GM18517 (cell line): ENCODE measurements around the gene ZNF407.

Source experiments
- ATAC-seq: cut with Tn5 transposase; IDR thresholded peaks from one replicate; pipeline ENCODE4 v1.9.1; 2021; ENCODE audit warnings: mild to moderate bottlenecking, moderate library complexity; ENCODE audit not compliant: unreplicated experiment

Gene ZNF407

DNA sequence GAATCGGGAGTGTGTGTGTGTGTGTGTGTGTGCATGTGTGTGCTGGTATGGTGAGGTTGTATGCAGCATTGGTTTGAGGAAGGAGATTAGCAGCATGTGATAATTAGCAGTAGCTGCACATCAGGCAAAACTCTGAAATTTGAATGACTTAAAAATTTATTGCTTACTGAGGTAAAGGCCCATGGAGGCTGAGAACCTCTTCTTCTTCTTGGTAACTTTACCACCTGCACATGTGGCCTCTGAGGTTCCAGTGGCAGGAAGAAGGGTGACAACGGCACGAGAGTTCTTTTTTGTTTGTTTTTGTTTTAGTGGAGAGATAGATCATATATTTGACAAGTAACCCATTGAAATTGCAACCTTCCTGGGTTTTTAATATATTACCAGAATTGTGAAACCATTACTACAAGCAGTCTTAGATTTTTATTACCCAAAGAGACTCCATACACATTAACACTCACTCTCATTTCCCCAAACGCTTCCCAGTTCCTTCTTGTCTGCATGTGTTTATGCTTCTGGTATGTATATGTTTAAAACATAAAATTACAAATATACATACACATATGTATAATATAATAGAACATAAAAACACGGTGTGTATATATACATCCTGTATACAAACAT, 319.2 kb downstream of the ZNF407 start:
- no peak for ATAC-seq

- no peak for ATAC-seq
Observed at GRCh38 chr18:74918276-74918790, 320.7 kb downstream of the ZNF407 start.

GRCh38 chr18:74921057-74921820, 323.6 kb downstream of the ZNF407 start:
- no peak for ATAC-seq

GRCh38 chr18:74926051-74926450, 328.4 kb downstream of the ZNF407 start:
- no peak for ATAC-seq

DNA sequence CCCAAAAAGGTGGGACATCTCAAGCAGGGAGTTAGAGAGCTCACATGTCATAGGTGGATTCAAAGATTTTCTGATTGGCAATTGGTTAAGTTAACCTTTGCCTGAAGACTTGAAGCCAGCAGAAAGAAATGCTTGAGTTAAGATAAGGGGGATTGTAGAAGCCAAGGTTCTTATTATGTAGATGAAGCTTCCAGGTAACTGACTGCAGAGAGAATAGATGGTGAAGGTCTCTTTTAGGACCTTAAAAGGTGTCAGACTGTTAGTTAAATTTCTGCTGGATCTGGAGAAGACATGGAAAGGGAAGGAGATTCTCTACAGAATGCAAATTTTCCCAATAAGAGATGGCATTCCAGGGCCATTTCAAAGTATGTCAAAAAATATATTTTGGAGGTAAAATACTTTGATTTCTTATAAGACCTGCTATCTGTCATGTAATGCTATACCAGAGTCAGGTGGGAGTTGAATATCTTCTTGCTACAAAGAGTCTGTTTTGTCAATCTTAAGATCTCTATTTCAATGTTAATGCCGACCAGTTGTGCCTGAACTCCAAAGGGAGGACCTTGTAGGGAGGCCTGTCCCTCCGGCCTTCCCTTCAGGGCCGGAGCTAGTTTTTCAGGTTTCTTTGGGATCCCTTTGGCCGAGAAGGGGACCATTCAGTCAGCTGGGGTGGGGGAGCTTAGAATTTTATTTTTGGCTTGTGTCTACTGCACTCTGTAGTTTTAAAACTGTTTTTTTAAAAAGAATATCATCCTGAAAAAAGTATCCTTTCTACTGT, 330.7 kb downstream of the ZNF407 start:
- no peak for ATAC-seq

- no peak for ATAC-seq
Observed at GRCh38 chr18:74929110-74929509, 331.4 kb downstream of the ZNF407 start.

DNA sequence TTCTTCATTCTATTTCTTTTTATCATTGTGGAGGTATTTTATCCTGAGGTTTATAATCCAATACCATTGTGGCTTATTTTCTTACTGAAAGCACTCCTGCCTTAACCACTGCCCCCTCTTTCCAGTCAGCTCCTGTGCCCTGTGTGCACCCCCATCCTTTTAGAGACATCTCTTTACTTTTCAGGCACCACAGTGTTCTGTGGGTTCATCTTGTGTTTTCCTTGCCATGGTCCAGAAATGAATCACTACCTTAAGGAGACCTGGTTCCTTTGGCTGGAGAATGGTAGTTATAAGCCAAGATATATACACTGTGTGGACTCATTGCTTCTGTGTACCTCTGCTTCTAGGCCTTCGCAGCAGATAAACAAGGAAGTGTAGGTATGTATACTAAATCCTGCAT, 332.9 kb downstream of the ZNF407 start:
- ATAC-seq = no peak

DNA sequence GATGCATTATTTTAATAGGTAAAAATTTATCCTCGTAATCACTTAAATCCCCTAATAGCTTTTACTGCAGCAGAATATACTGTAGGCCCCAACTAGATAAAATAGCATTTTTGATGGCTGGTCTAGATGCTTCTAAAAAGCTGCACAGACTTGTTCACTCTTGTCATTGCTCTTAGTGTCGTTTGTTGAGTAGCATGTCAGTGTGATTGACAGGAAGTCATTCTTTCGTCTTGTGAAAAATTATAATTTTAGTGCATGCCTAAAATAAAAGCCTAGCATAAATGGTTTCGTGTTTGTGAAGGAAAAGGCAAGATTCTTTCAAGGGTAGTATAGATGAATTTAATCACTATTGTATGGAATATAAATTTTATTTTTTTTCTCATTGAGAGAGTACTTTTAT, 336.3 kb downstream of the ZNF407 start:
- no peak for ATAC-seq

DNA sequence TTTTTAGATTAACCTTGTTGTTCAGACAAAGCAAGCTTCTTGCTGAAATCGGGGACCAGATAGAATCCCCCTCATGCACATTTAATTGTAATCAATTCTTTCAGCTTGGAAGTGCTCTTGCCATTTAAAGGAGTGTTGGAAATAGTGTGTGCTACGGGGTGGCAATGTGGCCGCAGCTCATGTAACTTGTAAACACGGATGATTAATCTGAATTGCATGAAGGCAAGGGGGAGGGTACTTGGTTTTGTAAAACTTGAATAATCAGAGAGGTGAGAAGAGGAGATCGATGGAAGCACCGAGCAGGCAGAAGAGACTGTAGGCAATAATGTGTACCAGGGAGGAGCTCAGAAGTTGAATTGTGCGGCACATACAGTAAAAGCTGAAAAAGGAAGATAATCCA, 337.8 kb downstream of the ZNF407 start:
- ATAC-seq = no peak

DNA sequence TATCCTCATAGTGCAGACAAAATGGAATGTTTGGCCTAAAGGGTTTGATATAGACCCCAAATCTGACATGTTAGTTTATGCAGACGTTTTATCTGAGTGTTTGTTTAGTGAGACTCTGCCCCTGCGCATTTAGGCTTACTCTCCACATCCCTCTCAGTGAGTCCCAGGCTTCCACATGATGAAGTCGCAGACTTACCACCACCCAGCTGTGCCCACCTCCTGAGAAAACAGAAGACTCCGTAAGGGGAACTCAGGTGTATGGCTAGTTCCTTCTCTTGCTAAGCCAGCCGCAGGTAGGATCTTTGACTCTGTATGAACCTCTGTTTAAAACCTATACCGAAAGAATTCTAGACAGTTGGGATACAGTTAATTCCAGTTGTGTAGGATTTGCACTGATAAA, 338.7 kb downstream of the ZNF407 start:
- no peak for ATAC-seq

- ATAC-seq = no peak
Observed at GRCh38 chr18:74937291-74937690, 339.6 kb downstream of the ZNF407 start.

DNA sequence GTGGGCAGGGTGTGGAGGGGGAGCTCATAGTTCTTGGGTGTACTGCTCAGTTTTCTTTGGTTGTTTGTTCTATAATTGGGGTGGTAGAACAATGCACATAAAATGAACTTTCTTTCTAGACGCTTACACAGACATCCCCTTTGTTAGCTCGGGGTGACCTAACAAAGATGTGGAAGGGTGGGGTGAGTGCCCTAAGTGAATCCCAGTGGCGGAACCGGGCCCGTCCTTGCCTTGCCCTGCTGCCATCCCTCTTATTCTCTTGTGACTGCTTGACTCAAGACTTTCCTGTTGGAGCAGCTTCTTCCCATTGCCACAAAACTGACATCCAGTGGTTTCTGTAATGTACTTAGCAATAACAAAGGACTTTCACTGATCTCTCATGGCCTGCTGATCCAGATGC, 343.2 kb downstream of the ZNF407 start:
- ATAC-seq = no peak

DNA sequence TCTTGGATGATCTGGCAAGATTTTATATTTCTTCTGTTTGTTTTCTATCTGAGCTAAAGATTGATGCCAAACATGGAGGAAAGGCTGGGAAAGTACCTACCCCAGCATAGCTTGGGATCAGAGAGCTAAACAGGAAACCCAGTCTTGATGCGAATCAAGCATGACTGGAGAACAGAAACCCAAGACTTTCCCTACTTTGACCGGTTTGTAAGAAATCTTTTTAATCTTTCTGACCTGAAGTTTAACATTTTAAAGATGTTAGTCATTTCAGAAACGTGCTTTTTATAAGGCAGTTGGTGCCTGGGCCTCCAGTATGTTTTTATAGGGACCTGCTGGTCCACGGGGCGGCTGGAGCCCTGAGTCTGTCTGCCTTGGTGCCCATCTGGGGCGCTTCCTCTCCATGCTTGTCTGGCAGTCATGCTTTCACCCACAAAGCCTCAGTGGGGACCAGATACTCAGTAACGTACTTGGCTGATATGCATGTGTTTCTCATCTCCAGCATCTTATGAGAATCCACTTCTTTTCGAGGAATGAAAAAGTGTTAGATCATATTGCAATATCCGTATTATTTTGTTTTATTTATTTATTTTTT, 344.7 kb downstream of the ZNF407 start:
- ATAC-seq = peak; percentile 76

DNA sequence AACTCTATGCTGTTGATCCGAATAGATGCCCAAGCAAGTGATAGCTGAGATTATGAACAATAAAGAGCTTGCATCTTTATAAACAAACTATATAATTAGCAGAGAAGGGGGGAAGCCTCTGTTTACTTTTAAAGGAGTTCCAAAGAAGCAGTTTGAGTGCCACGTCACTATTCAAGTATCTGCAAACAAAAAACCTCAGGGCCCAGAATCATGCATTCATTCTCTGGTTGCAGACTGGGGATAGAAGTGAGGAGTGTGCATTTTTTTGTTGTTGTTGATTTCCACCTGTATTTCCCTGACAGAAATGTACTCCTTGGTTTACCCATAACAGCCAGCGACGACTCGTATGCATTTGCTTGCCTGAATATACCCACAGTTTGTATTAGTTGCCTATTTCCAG, 347.0 kb downstream of the ZNF407 start:
- ATAC-seq = no peak

- no peak for ATAC-seq
Observed at GRCh38 chr18:74945774-74946545, 348.3 kb downstream of the ZNF407 start.

DNA sequence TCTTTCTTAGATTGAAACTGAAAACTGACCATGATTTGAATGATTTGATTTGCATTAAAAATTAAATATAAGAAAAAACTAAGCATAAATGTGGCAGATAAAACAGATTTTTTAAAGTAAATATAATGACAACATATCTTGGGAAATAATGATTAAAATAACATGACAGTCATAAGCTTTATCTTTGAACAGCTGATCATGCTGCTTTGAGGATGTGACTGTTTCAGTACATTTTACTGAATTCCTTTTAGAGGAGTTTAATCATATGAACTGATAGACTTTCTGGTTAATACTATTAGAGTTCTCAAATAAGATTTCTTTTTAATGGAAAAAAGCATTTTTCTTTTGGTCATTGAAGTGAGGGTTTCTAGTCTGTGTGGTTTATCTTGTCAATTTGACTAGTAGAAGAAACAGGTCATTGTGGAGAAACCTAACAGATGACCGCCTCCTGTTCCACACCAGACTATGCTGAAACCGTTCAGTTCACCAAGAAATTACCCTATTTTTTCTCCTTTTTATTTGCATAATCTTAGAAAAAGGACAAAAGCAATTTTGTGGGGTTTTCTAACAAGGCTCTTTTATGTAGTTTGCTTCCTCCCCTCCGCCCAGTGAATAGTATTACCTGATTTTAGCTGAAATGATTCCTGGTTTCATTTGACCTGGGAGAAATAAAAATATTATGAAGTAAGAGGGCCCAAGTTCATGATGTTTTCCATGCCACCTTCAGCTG, 349.1 kb downstream of the ZNF407 start:
- no peak for ATAC-seq

GRCh38 chr18:74947417-74947816, 349.7 kb downstream of the ZNF407 start:
- ATAC-seq = no peak

- ATAC-seq = no peak
Observed at GRCh38 chr18:74947875-74948274, 350.2 kb downstream of the ZNF407 start.

- no peak for ATAC-seq
Observed at GRCh38 chr18:74949611-74950010, 351.9 kb downstream of the ZNF407 start.

GRCh38 chr18:74950479-74950878, 352.8 kb downstream of the ZNF407 start:
- ATAC-seq = no peak
